GM18520 (cell line): ENCODE measurements around the gene DKC1.
"Not testable (repeated sequence)": the region's sequence is repeated elsewhere in the genome, so short reads cannot be mapped to it uniquely, and the experiment has no call there.

Experiments used
- ATAC-seq: cut with Tn5 transposase; IDR thresholded peaks from one replicate; pipeline ENCODE4 v1.9.1; 2021; ENCODE audit not compliant: unreplicated experiment

DKC1 gene

DNA sequence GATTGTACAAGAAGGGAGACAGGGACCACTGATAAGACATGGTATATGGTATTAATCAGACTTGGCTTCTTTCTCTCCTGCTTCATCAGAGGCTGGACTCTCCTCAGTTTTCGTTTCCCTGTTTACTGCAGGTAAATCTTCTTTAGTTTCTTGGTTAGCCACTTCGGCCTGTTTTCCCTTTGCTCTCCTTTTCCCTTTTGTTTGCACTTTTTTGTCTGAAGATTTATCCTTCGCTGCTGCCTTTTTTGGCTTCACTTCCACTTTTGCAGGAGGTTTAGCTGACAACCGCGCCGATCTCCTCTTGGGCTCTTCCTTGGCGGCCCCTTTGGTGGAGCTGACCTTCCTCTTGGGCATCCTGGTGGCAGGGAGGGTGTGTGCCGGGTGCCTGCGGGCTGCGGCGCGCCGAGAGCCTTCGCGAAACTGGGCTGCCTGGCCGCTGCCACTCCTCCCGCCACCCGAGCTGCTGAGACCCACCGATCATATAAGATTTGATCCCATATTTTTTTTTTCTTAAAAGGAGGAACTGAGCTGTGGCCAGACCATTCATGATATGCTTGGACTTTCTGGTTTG lies 54.5 kb downstream of the DKC1 start:
- ATAC-seq = not testable (repeated sequence)

DNA sequence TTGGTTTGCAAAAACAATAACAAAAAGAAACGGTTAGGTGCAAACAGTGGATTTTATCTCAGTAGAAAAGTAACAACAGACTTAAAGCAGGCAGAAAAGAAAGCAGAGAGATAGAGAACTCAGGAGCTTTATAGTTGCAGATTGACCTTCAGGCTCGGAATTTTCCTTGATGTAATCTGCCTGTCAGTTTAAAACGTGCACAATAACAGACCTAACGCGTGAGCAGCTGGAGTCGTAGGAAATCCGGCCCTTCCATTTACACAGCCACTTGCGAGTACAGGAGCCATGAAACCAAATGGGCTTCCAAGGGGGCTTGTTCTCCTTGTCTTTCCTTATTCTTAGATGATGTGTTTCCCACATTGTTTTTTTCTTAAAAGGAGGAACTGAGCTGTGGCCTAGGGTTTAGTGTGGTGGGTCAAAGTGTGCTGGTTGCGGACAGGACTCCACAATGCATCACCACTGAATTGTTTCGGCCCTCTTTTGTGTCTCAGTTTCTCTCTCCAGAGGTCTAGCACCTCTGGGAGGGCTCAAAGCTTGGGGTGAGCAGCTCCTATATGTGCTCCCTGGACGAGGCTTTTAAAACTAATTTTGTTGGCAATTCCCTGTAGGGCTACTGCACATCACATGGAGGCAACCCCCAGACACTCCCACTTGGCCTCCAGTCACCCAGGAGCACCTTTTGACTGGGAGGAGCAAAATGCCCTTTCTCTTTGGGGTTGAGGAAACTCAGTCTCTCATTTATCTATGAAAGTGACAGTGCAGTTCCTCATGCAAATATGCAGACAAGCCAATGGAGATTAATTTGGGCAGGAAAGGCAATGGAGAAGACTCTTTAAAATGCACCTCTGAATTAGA lies 56.5 kb downstream of the DKC1 start:
- ATAC-seq = no peak

DNA sequence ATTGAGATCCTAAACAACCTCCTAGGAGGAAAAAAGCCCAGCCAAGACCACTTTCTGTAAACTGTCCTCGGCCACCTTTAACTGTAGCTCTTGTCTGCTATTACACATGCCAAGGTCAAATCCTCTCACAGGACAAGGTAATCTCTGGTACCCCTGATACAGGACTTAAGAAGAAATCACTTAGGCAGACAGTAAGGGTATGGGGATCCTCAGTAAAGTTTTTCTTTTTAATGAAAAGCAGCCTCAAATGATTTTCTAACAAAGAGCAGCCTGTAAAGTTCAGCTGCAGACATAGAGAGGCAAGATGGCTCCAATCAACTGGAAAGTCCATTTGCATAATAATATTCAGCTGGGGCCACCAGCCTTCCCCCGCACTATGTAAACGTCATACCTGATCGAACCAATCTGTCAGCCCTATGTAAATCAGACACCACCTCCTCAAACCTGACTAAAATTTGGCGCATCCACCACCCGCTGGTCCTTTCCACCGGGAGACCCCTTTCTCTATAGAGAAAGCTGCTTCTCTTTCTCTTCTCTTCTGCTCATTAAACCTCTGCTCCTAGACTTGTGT lies 57.2 kb downstream of the DKC1 start:
- no peak for ATAC-seq

DNA sequence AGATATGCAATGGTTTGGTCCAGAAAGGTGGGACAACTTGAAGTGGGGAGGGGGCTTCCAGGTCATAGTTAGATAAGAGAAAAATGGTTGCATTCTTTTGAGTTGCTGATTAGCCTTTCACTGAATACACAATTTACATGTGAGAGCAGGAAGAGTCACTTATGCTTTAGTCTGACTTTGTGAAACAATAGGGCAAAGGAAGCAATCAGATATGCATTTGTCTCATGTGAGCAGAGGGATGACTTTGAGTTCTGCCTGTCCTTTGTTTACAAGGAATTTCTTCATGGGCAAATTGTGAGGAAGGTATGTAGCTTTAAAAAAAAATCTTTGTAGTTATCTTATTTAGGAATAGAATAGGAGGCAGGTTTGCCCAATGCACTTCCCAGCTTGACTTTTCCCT lies 58.9 kb downstream of the DKC1 start:
- ATAC-seq = no peak

DNA sequence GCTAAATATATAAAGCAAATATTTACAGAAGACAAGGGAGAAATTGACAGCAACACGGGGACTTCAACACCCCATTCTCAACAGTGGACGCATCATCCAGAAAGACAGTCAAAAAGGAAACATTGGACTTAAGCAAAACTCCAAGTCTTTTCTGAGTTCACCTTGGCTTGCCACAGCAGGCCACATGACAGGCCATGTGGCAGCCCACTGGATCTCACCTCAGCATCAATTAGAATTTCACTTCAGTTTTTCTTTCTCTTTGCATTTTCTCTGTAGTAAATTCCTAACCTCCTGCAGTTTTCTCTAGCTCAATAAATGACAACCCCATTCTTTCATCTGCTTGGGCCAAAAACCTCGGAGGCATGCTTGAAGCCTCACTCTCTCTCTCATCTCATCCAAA lies 59.4 kb downstream of the DKC1 start:
- ATAC-seq = no peak

DNA sequence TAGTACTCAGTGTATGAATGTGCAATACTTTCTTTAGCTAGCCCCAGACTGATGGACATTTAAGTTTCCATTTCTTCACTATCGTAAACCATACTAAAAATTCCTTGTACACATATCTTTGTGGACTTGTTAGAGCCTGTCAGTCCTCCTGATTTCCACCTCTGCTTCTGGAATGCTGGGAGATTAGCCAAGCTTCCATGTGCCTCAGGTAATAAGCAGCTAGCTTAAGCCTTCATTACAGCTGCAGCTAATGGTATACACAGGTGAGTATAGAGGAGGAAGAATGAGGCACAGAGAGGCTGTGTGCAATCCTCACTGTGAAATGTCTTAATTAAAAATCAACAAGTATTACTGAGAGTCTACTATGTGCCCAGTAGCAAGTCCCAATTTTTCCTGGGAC lies 62.0 kb downstream of the DKC1 start:
- ATAC-seq = no peak

DNA sequence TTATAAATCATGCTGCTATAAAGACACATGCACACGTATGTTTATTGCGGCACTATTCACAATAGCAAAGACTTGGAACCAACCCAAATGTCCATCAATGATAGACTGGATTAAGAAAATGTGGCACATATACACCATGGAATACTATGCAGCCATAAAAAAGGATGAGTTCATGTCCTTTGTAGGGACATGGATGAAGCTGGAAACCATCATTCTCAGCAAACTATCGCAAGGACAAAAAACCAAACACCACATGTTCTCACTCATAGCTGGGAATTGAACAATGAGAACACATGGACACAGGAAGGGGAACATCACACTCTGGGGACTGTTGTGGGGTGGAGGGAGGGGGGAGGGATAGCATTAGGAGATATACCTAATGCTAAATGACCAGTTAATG lies 62.9 kb downstream of the DKC1 start:
- ATAC-seq = not testable (repeated sequence)
